ENCODE data around the gene LTBP2.

DNA sequence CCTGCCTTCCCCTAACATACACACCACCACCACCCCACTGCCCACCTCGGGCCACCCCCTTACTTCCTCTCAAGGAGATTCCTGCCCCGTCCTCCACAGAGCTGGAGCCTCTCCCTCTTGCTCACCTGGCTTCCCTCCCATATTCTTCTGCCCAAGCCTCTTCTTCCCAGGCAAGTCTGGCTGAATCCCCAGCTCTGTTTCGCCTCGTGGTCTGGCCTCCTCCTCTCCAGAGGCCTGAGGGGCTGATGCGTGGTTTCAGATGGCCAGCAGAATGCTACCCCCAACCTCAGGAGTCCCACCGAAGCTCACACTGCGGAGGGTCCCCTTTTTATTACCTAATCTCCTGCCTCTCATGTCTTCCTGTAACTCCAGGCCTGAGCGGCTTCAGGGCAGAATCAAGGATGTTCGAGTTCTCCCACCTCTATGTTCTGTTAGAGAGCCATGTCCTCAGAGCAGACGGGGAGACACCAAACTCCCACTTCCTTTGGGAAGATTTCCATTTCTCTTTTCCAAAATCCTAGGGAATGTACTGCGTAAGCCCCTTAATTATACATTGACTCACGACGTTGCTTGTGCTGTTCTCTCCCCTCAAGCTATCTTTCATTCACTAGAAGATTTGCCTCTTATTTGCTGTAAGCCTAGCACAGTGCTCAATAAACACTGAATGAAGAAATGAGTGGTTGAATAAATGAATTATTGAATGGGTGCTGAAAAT, 33.9 kb upstream of the LTBP2 start:
- TF ChIP-seq POLR2AphosphoS5 (IDR thresholded peaks at IDR 0.05) (no peak), CTCF (IDR thresholded peaks at IDR 0.05) (no peak), POLR2A (IDR thresholded peaks at IDR 0.05) (no peak), EP300 (IDR thresholded peaks at IDR 0.05) (no peak)

Data from stomach (tissue), 4 donors.